Measurements from ENCODE around the gene ADCYAP1.

GRCh38 chr18:864872-865273 is 39.8 kb upstream of the ADCYAP1 start:
- peak; percentile 99 for TF ChIP-seq CTCF (IDR thresholded peaks at IDR 0.05; ENCODE audit: insufficient read depth, low read depth, low read length)
- no peak for TF ChIP-seq EZH2 (IDR thresholded peaks at IDR 0.05; ENCODE audit: insufficient read depth, low read length)

All from astrocyte (in vitro differentiated cells and primary cell).